Measurements from ENCODE around the gene RPGRIP1. TPM values are rescaled to one million over a fixed set of nuclear protein-coding genes. Genes with fewer than 3 reads are reported as not detected.
"Not testable (repeated sequence)": the region's sequence is repeated elsewhere in the genome, so short reads cannot be mapped to it uniquely, and the experiment has no call there.

RPGRIP1 gene
- not detected in 2 replicates for total RNA-seq (2014; rRNA removed; shearing (Covaris generic); ENCODE audit: low replicate concordance)

DNA sequence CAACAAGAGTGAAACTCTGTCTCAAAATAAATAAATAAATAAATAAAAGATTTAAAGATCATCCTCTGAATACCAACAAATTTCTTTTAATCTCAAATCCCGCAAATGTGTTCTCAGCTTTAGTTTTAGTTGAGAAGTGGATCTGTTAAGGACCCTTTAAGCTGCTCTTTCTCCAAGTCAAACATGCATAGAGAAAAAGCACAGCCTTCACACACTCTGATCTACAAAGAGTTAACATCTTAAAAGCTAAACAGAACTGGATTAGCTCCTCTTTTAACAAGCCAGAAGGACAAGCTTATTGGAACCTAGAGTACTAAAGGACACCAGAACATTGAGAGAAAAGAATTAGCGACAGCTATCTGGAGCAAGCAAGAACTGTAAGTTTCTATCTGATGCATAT, at the start of gene RPGRIP1:
Gene RPGRIP1 (plus strand): TSS at position 301 of the 400 bp plus-strand sequence. CDS start 7,894 bp downstream, outside the sequence.
- in situ Hi-C loops (cut with HindIII; ENCODE audit: low pct_unique_long_range_greater_than_20kb, low sequenced_read_pairs) = no loop called here
- DNase-seq (ENCODE audit: low read depth) = no peak

GRCh38 chr14:21231020-21231652, 48.7 kb upstream of the RPGRIP1 start:
- in situ Hi-C loops (cut with HindIII; ENCODE audit: low pct_unique_long_range_greater_than_20kb, low sequenced_read_pairs) = no loop called here
- no peak for DNase-seq (ENCODE audit: low read depth)

DNA sequence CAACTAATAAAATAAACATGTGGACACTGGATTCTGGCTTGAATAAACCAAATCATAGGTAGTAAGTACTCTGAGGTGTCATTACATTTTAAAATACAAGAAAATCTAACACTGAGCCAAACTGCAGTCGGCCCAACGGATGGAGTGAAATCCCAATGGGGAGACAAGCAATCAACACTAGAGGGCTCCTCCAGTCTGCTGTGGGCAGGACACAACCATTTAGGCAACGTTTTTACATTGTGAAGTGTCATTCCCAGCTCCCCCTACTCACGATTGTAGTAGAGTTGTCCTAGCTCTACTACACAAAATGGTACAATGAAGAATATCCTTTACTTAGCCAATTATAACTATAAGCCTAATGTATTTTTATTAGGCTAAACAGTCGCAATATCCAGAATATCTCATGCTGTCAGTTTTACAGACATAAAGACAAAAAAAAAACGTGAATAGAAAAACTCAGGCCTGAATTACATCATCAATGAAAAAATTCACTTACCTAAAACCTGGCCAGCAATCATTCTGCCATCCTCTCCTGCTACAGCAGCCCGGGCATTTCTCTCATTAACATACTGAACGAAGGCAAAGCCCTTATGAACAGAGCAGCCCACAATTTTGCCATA, 46.3 kb upstream of the RPGRIP1 start:
- in situ Hi-C loops (cut with HindIII; ENCODE audit: low pct_unique_long_range_greater_than_20kb, low sequenced_read_pairs) = no loop called here
- DNase-seq (ENCODE audit: low read depth) = no peak

DNA sequence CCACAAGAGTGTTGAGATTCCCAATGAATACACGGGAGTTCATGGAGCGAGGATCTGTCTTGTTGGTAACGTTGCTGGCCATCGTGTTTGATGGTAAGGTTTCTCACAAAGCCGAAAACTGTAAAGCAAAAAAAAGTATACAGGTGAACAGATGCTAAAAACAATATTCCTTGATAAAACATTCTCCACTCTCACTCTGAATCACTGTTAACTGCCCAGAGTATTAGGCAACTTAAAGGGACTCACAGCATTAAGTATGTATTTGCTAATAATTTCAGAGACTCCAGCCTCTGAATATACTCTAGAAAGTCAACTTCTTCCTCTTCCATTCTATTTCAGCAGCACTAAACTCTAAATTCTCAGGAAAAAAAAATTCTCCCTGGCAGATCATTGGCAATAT, 45.8 kb upstream of the RPGRIP1 start:
- in situ Hi-C loops (cut with HindIII; ENCODE audit: low pct_unique_long_range_greater_than_20kb, low sequenced_read_pairs) = no loop called here
- no peak for DNase-seq (ENCODE audit: low read depth)

DNA sequence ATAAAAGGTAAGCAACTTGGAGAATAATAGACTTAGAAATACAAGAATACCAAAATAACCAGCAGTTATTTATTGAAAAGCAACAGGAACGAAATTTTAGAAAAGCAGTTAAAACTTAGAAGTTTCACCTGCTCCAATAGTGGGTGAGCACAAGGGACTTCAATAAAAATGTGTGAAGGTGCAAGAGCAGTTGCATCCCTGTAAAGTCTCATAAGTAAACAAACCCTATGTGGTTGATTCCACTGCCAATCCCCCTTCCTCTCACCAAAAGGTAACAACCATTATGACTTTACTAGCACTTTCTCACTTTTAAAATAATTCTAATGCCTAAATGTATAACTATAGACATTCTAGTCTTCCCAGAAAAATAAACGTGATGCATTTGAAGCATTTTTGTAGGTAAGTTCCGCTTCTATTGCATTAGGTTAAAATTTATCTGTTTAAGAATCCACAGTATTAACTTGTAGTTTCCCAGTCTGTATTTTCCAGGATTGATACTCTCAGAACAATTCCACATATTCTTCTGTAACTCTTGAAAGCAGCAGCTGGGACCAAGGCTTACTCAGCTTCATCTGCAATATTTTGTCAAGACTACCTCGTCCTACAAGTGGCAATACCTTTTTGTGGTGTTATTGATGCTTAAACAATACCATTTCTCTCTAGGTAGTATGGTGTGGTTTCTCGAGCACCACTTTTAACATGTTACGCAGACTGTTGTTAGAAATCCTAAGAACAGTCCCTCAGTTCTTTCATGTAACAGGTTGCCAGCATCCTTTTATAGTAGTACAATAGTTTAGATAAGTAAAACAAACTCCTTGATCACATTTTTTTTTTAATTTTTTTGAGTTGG, 42.7 kb upstream of the RPGRIP1 start:
- in situ Hi-C loops (cut with HindIII; ENCODE audit: low pct_unique_long_range_greater_than_20kb, low sequenced_read_pairs) = no loop called here
- no peak for DNase-seq (ENCODE audit: low read depth)

DNA sequence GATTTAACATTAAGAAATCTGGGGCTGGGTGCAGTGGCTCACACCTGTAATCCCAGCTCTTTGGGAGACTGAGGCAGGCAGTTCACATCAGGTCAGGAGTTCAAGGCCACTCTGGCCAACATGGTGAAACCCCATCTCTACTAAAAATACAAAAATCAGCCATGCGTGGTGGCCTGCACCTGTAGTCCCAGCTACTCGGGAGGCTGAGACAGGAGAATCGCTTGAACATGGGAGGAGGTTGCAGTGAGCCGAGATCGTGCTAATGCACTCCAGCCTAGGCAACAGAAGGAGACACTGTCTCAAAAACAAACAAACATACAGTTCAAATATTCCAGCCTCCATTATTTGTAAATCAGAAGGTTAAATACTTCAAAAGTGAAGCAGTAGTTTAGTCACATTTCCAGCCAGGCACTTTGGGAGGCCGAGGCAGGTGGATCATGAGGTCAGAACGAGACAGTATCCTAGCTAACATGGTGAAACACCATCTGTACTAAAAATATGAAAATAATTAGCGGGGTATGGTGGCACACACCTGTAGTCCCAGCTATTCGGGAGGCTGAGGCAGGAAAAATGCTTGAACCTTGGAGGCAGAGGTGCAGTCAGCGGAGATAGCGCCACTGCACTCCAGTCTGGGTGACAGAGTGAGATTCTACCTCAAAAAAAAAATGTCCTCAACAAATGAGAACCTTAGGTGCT, 40.9 kb upstream of the RPGRIP1 start:
- in situ Hi-C loops (cut with HindIII; ENCODE audit: low pct_unique_long_range_greater_than_20kb, low sequenced_read_pairs) = no loop called here
- DNase-seq (ENCODE audit: low read depth) = no peak

DNA sequence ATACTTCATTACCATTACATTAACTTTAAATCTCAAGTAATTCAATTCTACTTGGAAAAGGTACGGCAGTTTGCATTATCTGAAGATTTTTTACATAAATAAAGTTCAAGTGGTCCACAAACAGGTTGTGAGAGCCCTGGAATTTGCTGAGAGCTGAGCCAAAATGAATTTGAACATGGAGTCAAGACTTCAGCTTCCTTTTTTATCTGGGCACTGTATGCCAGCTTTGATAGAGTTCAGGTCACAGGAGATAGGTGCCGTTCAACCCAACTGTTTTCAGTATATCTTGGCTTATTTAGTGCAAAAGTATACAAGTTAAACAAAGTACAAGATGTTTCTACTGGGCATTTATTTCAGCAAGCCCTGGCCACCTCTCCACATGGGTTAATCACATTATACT, 39.5 kb upstream of the RPGRIP1 start:
- in situ Hi-C loops (cut with HindIII; ENCODE audit: low pct_unique_long_range_greater_than_20kb, low sequenced_read_pairs) = no loop called here
- DNase-seq (ENCODE audit: low read depth) = no peak

- no peak for DNase-seq (ENCODE audit: low read depth)
- in situ Hi-C loops (cut with HindIII; ENCODE audit: low pct_unique_long_range_greater_than_20kb, low sequenced_read_pairs) = no loop called here
Observed at GRCh38 chr14:21241218-21241819, 38.6 kb upstream of the RPGRIP1 start.

- no peak for DNase-seq (ENCODE audit: low read depth)
Observed at GRCh38 chr14:21244544-21244943, 35.3 kb upstream of the RPGRIP1 start.

DNA sequence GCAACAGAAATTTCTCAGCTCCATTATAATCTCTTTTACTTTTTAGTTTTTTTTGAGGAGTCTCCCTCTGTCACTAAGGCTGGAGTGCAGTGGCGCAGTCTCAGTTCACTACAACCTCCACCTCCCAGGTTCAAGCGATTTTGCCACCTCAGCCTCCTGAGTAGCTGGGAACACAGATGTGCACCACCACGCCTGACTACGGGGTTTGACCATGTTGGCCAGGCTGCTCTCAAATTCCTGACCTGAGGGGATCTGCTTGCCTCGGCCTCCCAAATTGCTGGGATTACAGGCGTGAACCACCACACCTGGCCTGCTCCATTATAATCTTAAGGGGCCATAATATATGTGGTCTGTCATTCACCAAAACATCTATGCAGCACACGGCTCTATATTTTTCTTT, 34.1 kb upstream of the RPGRIP1 start:
- no peak for DNase-seq (ENCODE audit: low read depth)
- in situ Hi-C loops (cut with HindIII; ENCODE audit: low pct_unique_long_range_greater_than_20kb, low sequenced_read_pairs) = no loop called here

More at GRCh38 chr14:21244544-21244943, 35.3 kb upstream of the RPGRIP1 start:
- in situ Hi-C loops (cut with HindIII; ENCODE audit: low pct_unique_long_range_greater_than_20kb, low sequenced_read_pairs) = no loop called here

DNA sequence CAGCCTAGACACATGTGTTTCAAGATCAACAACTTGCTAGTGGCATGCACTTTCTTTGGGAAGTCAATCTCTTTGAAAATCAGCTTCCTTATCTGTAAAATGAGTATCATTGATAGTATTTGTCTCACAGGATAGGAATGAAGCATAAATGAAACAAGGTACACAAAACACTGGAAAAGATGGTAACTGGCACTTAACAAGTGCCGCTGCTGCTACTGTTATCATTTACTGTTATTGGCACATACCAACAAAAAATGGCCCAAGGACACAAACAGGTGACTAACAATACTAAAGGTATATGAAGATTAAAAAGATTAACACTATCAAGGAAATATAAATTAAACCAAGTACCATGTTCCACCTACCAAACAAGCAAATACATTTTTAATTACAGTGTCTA, 31.5 kb upstream of the RPGRIP1 start:
- in situ Hi-C loops (cut with HindIII; ENCODE audit: low pct_unique_long_range_greater_than_20kb, low sequenced_read_pairs) = no loop called here
- no peak for DNase-seq (ENCODE audit: low read depth)

- in situ Hi-C loops (cut with HindIII; ENCODE audit: low pct_unique_long_range_greater_than_20kb, low sequenced_read_pairs) = no loop called here
Observed at GRCh38 chr14:21248739-21249411, 31.0 kb upstream of the RPGRIP1 start.

GRCh38 chr14:21251215-21251614, 28.7 kb upstream of the RPGRIP1 start:
- in situ Hi-C loops (cut with HindIII; ENCODE audit: low pct_unique_long_range_greater_than_20kb, low sequenced_read_pairs) = no loop called here
- DNase-seq (ENCODE audit: low read depth) = no peak

More at GRCh38 chr14:21248739-21249411, 31.0 kb upstream of the RPGRIP1 start:
- no peak for DNase-seq (ENCODE audit: low read depth)

GRCh38 chr14:21252149-21252548, 27.7 kb upstream of the RPGRIP1 start:
- no peak for DNase-seq (ENCODE audit: low read depth)
- in situ Hi-C loops (cut with HindIII; ENCODE audit: low pct_unique_long_range_greater_than_20kb, low sequenced_read_pairs) = no loop called here

DNA sequence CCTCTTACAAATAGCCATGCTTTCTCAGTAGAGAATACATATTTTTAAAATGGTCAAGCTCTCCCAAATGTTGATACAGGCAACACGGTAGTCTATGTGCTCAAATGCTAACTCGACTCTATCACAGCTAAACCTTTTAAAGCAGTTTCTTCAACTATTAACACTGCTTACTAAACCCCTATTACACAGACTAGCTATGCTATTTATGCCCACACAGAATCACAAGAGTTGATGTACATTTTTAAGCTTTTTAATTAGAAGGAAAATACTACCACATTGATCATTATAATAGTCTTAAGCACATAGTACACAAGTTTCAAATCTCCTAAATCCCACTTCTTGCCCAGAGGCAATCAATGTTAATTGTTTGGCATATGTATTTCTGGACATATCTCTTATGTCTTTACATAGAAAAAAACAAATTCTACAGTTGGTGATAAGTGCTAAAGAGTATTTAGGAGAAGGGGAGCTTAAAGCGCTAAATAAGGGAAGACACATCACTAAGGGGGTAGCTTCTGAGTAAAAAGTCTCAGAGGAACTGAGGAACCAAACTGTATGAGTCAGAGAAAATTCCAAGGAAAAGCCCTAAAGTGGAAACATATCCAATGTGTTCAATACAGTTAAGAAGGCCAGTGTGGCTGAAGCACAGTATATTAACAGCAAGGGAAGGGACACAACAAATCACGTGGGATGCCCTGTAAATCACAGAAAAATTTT, 24.3 kb upstream of the RPGRIP1 start:
- in situ Hi-C loops (cut with HindIII; ENCODE audit: low pct_unique_long_range_greater_than_20kb, low sequenced_read_pairs) = no loop called here
- DNase-seq (ENCODE audit: low read depth) = no peak

GRCh38 chr14:21256102-21256447, 23.8 kb upstream of the RPGRIP1 start:
- DNase-seq (ENCODE audit: low read depth); in situ Hi-C loops (cut with HindIII; ENCODE audit: low pct_unique_long_range_greater_than_20kb, low sequenced_read_pairs): not testable (repeated sequence)
